ENCODE results near the gene AGBL4. TPM values are rescaled to one million over a fixed set of nuclear protein-coding genes. Genes with fewer than 3 reads are reported as not detected.

Gene AGBL4
- polyA plus RNA-seq, 3 donors: 0.05 TPM; not detected in 2

DNA sequence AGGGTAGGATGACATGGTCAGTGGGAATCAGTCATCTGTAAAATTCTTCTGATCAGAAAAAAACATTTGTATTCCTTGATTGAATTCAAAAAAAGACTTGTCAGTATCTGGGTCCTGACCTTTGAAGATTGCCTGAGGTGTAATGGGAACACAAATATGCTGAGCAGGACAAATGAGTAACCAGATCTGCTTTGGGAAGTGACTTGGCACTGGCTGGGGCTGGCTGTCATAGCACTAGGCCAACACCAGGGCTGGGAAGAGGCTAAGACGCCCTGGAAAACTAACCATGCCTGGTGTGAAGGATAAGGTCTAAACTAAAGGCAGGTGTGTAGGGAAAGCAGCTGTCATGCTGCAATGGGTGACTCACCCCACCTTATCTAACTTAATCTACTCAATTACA, 794.2 kb downstream of the AGBL4 start:
- Histone ChIP-seq H3K27ac (ENCODE audit: low read depth in 1 of 2, low read length in 2 of 2) (no peak overlapping the region), H3K4me3 (replicated peaks in 1 of 3; ENCODE audit: low read depth in 2 of 3, low read length in 3 of 3) (no peak overlapping the region), H4K20me1 (ENCODE audit: insufficient read depth, low read length) (no peaks in the 10 kb centered on the region), H3K9ac (ENCODE audit: insufficient read depth, low read length, poor library complexity, severe bottlenecking) (no peak overlapping the region), H2AFZ (ENCODE audit: insufficient read depth, low read depth, low read length, poor library complexity, severe bottlenecking) (no peak overlapping the region), H3K4me2 (replicated peaks; ENCODE audit: extremely low read depth, low read length, poor library complexity, severe bottlenecking) (no peak overlapping the region), H3K27me3 (ENCODE audit: control insufficient read depth in 2 of 2, insufficient read depth in 2 of 2, low read length in 2 of 2) (no peaks in the 10 kb centered on the region), H3K36me3 (replicated peaks in 1 of 2; ENCODE audit: control insufficient read depth in 1 of 2, insufficient read depth in 2 of 2, low read length in 2 of 2) (no peaks in the 10 kb centered on the region), H3K79me2 (ENCODE audit: insufficient read depth, low read length) (no peaks in the 10 kb centered on the region), H3K9me3 (replicated peaks in 1 of 2; ENCODE audit: control insufficient read depth in 1 of 2, insufficient read depth in 1 of 2, low read length in 2 of 2) (no peaks in the 10 kb centered on the region), H3K4me1 (ENCODE audit: control insufficient read depth in 1 of 2, insufficient read depth in 2 of 2, low read length in 2 of 2) (no peaks in the 10 kb centered on the region)
- TF ChIP-seq, protein P1, sequence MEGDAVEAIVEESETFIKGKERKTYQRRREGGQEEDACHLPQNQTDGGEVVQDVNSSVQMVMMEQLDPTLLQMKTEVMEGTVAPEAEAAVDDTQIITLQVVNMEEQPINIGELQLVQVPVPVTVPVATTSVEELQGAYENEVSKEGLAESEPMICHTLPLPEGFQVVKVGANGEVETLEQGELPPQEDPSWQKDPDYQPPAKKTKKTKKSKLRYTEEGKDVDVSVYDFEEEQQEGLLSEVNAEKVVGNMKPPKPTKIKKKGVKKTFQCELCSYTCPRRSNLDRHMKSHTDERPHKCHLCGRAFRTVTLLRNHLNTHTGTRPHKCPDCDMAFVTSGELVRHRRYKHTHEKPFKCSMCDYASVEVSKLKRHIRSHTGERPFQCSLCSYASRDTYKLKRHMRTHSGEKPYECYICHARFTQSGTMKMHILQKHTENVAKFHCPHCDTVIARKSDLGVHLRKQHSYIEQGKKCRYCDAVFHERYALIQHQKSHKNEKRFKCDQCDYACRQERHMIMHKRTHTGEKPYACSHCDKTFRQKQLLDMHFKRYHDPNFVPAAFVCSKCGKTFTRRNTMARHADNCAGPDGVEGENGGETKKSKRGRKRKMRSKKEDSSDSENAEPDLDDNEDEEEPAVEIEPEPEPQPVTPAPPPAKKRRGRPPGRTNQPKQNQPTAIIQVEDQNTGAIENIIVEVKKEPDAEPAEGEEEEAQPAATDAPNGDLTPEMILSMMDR (IDR thresholded peaks at IDR 0.05): no peak
- 60% methylated on average over 1 of the region's 1 CpG for WGBS (ENCODE audit: insufficient coverage)
- H3K4me3 Mint-ChIP-seq: no peak overlapping the region
- intact Hi-C loops (cut with micrococcal nuclease): no loop called here
- no peak overlapping the region for H3K27ac Mint-ChIP-seq
- no peaks in the 10 kb centered on the region for H3K4me1 Mint-ChIP-seq
- H3K36me3 Mint-ChIP-seq: no peaks in the 10 kb centered on the region
- no peak for DNase-seq
- H3K27me3 Mint-ChIP-seq (ENCODE audit: low read depth in 3 of 3): no peaks in the 10 kb centered on the region
- H3K9me3 Mint-ChIP-seq: peaks cover 0 to 4% (median 0%) of the 10 kb centered on the region in 7 donors

DNA sequence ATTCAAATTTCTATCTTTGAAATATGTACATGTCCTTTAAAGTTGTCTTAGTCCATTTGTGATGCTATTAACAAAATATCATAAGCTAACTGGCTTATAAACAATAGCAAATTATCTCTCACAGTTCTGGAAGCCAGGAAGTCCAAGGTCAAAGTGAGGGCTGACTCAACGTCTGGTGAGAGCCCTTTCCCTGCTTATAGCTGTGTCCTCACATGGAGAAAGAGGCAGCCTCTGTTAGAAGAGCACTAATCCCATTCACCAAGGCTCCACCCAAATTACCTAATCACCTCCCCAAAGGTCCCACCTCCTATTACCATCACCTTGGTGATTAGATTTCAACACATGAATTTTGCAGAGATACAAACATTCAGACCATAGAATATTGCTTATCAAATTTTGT, 797.0 kb downstream of the AGBL4 start:
- Histone ChIP-seq H3K4me3 (replicated peaks in 1 of 3; ENCODE audit: low read depth in 2 of 3, low read length in 3 of 3) (no peak overlapping the region), H3K9ac (ENCODE audit: insufficient read depth, low read length, poor library complexity, severe bottlenecking) (no peak overlapping the region), H3K36me3 (replicated peaks in 1 of 2; ENCODE audit: control insufficient read depth in 1 of 2, insufficient read depth in 2 of 2, low read length in 2 of 2) (no peaks in the 10 kb centered on the region), H2AFZ (ENCODE audit: insufficient read depth, low read depth, low read length, poor library complexity, severe bottlenecking) (no peak overlapping the region), H3K27me3 (ENCODE audit: control insufficient read depth in 2 of 2, insufficient read depth in 2 of 2, low read length in 2 of 2) (no peaks in the 10 kb centered on the region), H3K4me1 (ENCODE audit: control insufficient read depth in 1 of 2, insufficient read depth in 2 of 2, low read length in 2 of 2) (no peaks in the 10 kb centered on the region), H3K4me2 (replicated peaks; ENCODE audit: extremely low read depth, low read length, poor library complexity, severe bottlenecking) (no peak overlapping the region), H3K27ac (ENCODE audit: low read depth in 1 of 2, low read length in 2 of 2) (no peak overlapping the region), H3K79me2 (ENCODE audit: insufficient read depth, low read length) (no peaks in the 10 kb centered on the region), H3K9me3 (replicated peaks in 1 of 2; ENCODE audit: control insufficient read depth in 1 of 2, insufficient read depth in 1 of 2, low read length in 2 of 2) (no peaks in the 10 kb centered on the region), H4K20me1 (ENCODE audit: insufficient read depth, low read length) (no peaks in the 10 kb centered on the region)
- H3K4me1 Mint-ChIP-seq: no peaks in the 10 kb centered on the region
- intact Hi-C loops (cut with micrococcal nuclease): no loop called here
- H3K27ac Mint-ChIP-seq: no peak overlapping the region
- H3K36me3 Mint-ChIP-seq: no peaks in the 10 kb centered on the region
- peaks cover 0 to 3% (median 0%) of the 10 kb centered on the region in 7 donors for H3K9me3 Mint-ChIP-seq
- no peaks in the 10 kb centered on the region for H3K27me3 Mint-ChIP-seq (ENCODE audit: low read depth in 3 of 3)
- WGBS (ENCODE audit: insufficient coverage): 27% methylated on average over 1 of the region's 1 CpG
- TF ChIP-seq, protein P1 (IDR thresholded peaks at IDR 0.05): no peak
- no peak for DNase-seq
- H3K4me3 Mint-ChIP-seq: no peak overlapping the region
